H1 (cell line): Measurements from ENCODE around the gene MOGAT2.

Experiments
- ASH2L ChIP-seq: fragments of 200-600, 300-600 bp; sonication (generic); IDR thresholded peaks from one replicate; pipeline ENCODE4 v1.7.1; 2017; ENCODE audit warnings: low read length
- CBX5 ChIP-seq: fragments of 300-800, 300-1000 bp; sonication (generic); IDR thresholded peaks from 2 replicates; pipeline ENCODE4 v1.7.1; 2016; ENCODE audit warnings: antibody characterized with exemption, low read length, low read depth
- CHD2 ChIP-seq: IDR thresholded peaks from 2 replicates; pipeline ENCODE4 v1.6.1; 2012; ENCODE audit warnings: low read length, improper control_type of control experiment
- TF ChIP-seq, protein P1 (sequence below), 3 experiments: IDR thresholded peaks; 1 replicate in 2 of 3; 2 replicates in 1 of 3; pipeline versions ENCODE4 v1.5.1 to v1.6.1; 2011; ENCODE audit warnings: low read length in 3 of 3, mild to moderate bottlenecking in 3 of 3, inconsistent platforms in 2 of 3, low read depth in 1 of 3, moderate library complexity in 1 of 3; ENCODE audit not compliant: insufficient read depth in 1 of 3; ENCODE audit errors: control extremely low read depth in 1 of 3
- TF ChIP-seq, protein P2 (sequence below): IDR thresholded peaks from 2 replicates; pipeline ENCODE4 v1.6.1; 2012; ENCODE audit warnings: low read length, inconsistent platforms

DNA sequence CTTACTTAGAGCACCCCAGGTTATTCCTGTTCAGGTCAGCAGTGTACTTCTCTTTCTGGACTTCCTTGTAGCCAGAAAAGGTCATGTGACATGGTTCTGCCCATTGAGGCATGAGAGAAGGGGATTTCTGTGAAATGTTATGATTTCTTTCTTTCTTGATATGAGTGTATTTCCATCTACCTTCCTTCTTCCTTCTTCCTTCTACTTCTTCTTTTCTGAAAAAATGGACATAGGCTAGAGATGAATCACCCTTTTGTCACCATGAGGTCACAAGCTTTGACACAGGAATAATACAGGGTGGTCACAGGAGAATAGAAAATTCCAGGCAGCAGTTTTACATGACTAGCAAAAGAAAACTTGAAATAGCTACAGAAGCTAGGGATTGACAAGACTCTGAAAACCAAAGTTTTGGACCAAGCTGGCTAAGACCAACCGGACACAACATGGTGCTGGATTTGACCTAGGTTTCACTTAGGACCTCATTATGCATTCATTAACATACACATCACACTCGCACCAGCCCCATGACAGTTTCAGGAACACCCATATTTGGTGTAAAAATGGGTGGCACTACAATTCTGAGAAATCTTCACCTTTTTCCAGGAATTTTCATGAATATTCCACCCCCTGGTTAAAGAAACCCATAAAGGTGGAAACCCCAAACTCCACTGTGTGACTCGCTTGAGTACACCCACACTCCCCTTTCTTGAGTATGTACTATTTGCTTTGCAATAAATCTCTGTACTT lies 27.6 kb upstream of the MOGAT2 start:
- TF ChIP-seq ASH2L: no peak
- TF ChIP-seq, protein P1, sequence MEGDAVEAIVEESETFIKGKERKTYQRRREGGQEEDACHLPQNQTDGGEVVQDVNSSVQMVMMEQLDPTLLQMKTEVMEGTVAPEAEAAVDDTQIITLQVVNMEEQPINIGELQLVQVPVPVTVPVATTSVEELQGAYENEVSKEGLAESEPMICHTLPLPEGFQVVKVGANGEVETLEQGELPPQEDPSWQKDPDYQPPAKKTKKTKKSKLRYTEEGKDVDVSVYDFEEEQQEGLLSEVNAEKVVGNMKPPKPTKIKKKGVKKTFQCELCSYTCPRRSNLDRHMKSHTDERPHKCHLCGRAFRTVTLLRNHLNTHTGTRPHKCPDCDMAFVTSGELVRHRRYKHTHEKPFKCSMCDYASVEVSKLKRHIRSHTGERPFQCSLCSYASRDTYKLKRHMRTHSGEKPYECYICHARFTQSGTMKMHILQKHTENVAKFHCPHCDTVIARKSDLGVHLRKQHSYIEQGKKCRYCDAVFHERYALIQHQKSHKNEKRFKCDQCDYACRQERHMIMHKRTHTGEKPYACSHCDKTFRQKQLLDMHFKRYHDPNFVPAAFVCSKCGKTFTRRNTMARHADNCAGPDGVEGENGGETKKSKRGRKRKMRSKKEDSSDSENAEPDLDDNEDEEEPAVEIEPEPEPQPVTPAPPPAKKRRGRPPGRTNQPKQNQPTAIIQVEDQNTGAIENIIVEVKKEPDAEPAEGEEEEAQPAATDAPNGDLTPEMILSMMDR (IDR thresholded peaks at IDR 0.05; ENCODE audit: control extremely low read depth in 1 of 3, insufficient read depth in 1 of 3, low read depth in 1 of 3, low read length in 3 of 3): no peak
- no peak for TF ChIP-seq CBX5
- TF ChIP-seq CHD2: no peak
- TF ChIP-seq, protein P2, sequence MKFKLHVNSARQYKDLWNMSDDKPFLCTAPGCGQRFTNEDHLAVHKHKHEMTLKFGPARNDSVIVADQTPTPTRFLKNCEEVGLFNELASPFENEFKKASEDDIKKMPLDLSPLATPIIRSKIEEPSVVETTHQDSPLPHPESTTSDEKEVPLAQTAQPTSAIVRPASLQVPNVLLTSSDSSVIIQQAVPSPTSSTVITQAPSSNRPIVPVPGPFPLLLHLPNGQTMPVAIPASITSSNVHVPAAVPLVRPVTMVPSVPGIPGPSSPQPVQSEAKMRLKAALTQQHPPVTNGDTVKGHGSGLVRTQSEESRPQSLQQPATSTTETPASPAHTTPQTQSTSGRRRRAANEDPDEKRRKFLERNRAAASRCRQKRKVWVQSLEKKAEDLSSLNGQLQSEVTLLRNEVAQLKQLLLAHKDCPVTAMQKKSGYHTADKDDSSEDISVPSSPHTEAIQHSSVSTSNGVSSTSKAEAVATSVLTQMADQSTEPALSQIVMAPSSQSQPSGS: no peak
